Endothelial cell (in vitro differentiated cells): ENCODE data around the gene BIRC7. TPM values are rescaled to one million over a fixed set of nuclear protein-coding genes. Genes with fewer than 3 reads are reported as not detected.
A peak's percentile ranks its signal among the peaks of the same experiment; 100 is the strongest.

Experiments
- DNase-seq: peaks from one replicate; pipeline ENCODE4 v3.0.0; 2021; ENCODE audit warnings: low spot score
- H3K27ac Mint-ChIP-seq: one replicate; pipeline ENCODE4 v1.8.0; 2021; ENCODE audit warnings: mixed read lengths, inconsistent platforms; ENCODE audit not compliant: unreplicated experiment
- H3K27me3 Mint-ChIP-seq: one replicate; pipeline ENCODE4 v1.8.0; 2021; ENCODE audit warnings: mild to moderate bottlenecking, moderate library complexity, mixed read lengths, inconsistent platforms; ENCODE audit not compliant: unreplicated experiment
- H3K36me3 Mint-ChIP-seq: one replicate; pipeline ENCODE4 v1.8.0; 2021; ENCODE audit warnings: mild to moderate bottlenecking, low read depth, mixed read lengths, inconsistent platforms; ENCODE audit not compliant: unreplicated experiment
- H3K4me1 Mint-ChIP-seq: one replicate; pipeline ENCODE4 v1.8.0; 2021; ENCODE audit warnings: mild to moderate bottlenecking, mixed read lengths, inconsistent platforms; ENCODE audit not compliant: unreplicated experiment
- H3K4me3 Mint-ChIP-seq: one replicate; pipeline ENCODE4 v1.8.0; 2021; ENCODE audit warnings: mild to moderate bottlenecking, mixed read lengths, inconsistent platforms; ENCODE audit not compliant: unreplicated experiment
- H3K9me3 Mint-ChIP-seq: one replicate; pipeline ENCODE4 v1.8.0; 2021; ENCODE audit warnings: mixed read lengths, inconsistent platforms; ENCODE audit not compliant: unreplicated experiment
- total RNA-seq: library from RNA; stranded (reverse); fragmentation: NEBNext Ultra II Directional; extraction: Animal tissue kit (Norgen Biotek cat#: 25700); gene quantifications from one replicate; pipeline ENCODE4 v1.2.1, GENCODE V29; 2021; ENCODE audit not compliant: unreplicated experiment
- TF ChIP-seq, protein P1 (sequence below): fragments of 200-600 bp; sonication (generic); IDR thresholded peaks from one replicate; pipeline ENCODE4 v1.5.0; 2021; ENCODE audit warnings: antibody characterized with exemption; ENCODE audit not compliant: unreplicated experiment

Gene BIRC7
- total RNA-seq, 1 donor from 2014 or later = not detected

DNA sequence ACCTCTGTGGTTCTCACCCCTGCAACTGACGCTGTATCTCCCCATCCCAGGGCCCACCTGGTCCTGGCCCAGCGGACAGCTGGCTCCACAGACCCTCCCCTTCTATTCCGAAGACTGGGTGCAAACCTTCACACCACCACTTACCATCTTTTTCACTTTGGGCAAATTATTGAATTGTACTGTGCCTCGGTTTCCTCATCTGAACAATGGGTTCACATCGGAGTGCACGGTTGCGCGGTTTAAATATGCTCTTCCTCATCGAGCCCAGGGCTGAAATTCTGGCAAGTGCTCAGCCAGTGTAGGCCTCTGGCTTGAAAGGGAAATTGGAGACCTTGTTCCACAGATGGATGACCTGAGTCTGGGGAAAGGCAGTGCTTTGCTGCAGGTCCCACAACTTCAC lies 34.0 kb downstream of the BIRC7 start:
- H3K36me3 Mint-ChIP-seq = no peaks in the 10 kb centered on the region
- peaks cover 10% of the 10 kb centered on the region for H3K4me1 Mint-ChIP-seq
- DNase-seq = no peak
- H3K27me3 Mint-ChIP-seq = peaks cover 15% of the 10 kb centered on the region
- H3K27ac Mint-ChIP-seq = peak overlapping the region; percentile 45
- H3K4me3 Mint-ChIP-seq = peak overlapping the region; percentile 51
- H3K9me3 Mint-ChIP-seq = no peaks in the 10 kb centered on the region
- TF ChIP-seq, protein P1, sequence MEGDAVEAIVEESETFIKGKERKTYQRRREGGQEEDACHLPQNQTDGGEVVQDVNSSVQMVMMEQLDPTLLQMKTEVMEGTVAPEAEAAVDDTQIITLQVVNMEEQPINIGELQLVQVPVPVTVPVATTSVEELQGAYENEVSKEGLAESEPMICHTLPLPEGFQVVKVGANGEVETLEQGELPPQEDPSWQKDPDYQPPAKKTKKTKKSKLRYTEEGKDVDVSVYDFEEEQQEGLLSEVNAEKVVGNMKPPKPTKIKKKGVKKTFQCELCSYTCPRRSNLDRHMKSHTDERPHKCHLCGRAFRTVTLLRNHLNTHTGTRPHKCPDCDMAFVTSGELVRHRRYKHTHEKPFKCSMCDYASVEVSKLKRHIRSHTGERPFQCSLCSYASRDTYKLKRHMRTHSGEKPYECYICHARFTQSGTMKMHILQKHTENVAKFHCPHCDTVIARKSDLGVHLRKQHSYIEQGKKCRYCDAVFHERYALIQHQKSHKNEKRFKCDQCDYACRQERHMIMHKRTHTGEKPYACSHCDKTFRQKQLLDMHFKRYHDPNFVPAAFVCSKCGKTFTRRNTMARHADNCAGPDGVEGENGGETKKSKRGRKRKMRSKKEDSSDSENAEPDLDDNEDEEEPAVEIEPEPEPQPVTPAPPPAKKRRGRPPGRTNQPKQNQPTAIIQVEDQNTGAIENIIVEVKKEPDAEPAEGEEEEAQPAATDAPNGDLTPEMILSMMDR = no peak

DNA sequence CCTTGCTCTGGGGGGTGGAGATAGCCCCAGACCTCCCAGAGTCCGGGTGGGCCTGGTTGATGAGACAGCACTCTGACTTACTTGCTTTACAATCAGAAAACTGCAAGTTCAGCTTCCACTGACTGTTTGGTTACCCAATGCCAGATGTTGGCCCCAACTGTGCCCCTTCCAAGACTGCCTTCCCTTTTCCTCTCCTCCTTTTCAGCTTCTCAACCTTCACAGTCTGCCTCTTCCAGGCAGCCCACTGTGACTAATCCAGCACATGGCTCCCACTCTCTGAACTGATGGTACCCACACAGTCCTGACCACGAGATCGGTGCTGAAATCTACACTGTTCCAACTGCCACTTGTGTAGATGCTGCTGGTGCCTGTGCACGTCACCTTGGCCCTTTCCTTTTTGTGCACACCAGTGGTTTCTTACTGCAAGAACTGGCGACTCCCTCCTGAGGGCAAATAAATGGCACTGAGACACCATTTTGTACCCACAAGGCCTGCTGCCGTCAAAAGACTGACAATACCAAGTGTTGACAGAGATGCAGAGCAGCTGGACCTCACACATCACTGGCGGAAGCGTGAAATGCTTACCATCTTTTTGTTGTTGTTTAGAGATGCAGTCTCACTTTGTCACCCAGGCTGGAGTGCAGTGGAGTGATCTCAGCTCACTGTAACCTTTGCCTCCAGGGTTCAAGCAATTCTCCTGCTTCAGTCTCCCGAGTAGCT lies 35.1 kb downstream of the BIRC7 start:
- H3K36me3 Mint-ChIP-seq = no peaks in the 10 kb centered on the region
- TF ChIP-seq, protein P1 = no peak
- H3K27me3 Mint-ChIP-seq = peaks cover 16% of the 10 kb centered on the region
- DNase-seq = no peak
- H3K27ac Mint-ChIP-seq = no peak overlapping the region
- no peaks in the 10 kb centered on the region for H3K9me3 Mint-ChIP-seq
- H3K4me3 Mint-ChIP-seq = peak overlapping the region; percentile 93
- peaks cover 10% of the 10 kb centered on the region for H3K4me1 Mint-ChIP-seq

DNA sequence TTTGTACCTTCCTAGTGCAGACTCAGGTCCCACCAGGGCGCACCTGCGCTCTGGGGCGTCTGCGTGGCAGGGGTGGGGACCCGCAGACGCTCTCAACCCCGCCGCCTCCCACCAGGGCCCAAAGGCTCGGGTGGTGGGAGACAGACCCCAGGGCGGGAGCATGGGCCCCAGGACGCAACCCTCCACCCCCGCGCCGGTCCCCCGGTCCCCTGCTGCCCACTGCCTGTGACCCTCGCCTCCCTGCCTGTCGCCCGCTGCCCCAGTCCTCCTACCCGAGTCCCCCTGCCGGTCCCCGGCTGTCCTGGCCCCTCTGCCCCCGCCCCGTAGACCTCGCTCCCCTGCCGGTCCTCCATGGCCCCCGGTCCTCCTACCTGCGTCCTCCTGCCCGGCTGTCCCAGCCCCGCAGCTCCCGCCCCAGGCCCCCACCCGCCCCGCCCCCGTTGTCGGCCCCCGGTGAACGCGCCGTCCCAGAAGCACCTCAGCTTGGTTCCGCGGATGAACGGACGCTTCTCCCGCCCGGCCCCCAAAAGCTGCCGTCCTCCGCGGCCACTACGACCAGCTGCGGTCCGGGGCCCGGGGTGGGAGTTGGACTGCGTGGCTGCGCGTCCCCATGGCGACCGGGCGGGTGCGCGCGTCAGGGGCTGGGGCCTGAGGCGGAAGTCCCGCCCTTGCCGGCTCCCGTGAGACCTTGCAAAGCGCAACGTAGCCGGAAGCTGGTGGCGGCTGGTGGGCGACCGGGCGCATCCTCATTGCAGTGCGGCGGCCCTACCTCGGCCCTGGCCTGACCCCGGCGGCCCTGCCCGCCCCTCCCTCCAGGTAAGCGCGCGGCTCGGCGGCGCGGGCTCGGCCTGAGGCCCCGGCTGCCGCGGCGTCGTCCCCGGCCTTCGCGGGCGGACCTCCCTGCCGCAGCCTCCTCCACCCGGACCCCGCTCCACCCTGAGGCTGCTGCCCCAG lies 36.7 kb downstream of the BIRC7 start, which contains the start of gene ARFGAP1:
ARFGAP1 (plus strand) TSS at position 709 of the 954 bp plus-strand sequence. CDS start 2,768 bp downstream, outside the sequence.
- Mint-ChIP-seq H3K4me3 (peak within 1 kb of the TSS; percentile 96), H3K9me3 (no peaks in the 10 kb centered on the region), H3K27me3 (peaks cover 14% of the 10 kb centered on the region), H3K27ac (peak within 1 kb of the TSS; percentile 84), H3K4me1 (peaks cover 10% of the 10 kb centered on the region), H3K36me3 (peaks cover 2% of the 10 kb centered on the region)
- peak; percentile 90 for DNase-seq
- TF ChIP-seq, protein P1 = no peak

DNA sequence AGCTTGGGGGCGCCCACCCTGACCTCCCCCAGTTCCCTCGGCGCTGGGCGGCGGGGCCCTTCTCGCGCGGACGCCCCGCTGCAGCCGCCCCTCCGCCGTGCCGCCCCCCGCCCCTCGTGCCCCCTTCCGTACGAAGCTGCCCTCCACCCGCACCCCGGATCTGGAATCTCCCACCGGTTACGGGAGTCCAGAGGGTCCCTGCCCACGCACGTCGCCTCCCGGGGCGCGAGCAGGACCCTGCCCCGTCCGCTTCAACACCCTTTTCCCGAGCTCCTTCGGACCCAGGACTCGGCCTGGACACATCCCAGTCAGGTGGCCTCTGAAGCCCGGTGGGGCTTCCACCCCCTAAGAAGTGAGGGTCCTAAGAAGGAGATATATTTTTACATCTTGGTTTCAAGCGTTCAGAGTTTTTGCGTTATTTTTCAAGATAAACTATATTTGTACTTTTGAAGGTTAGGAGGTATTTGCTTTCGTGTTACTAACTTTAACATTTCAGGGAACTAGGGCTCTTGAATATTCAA lies 37.4 kb downstream of the BIRC7 start:
- no peak for DNase-seq
- peaks cover 10% of the 10 kb centered on the region for H3K4me1 Mint-ChIP-seq
- H3K27ac Mint-ChIP-seq = peak overlapping the region; percentile 84
- H3K4me3 Mint-ChIP-seq = peak overlapping the region; percentile 96
- peaks cover 5% of the 10 kb centered on the region for H3K36me3 Mint-ChIP-seq
- TF ChIP-seq, protein P1 = no peak
- peaks cover 12% of the 10 kb centered on the region for H3K27me3 Mint-ChIP-seq
- H3K9me3 Mint-ChIP-seq = no peaks in the 10 kb centered on the region
